Kidney tubule cell (primary cell): ENCODE data around the gene TK2.
A peak's percentile ranks its signal among the peaks of the same experiment; 100 is the strongest.
"Not testable (repeated sequence)": the region's sequence is repeated elsewhere in the genome, so short reads cannot be mapped to it uniquely, and the experiment has no call there.

Experiments used
- DNase-seq: peaks from one replicate; pipeline ENCODE4 v3.0.0-alpha.2; 2018; ENCODE audit warnings: low spot score

TK2 gene

DNA sequence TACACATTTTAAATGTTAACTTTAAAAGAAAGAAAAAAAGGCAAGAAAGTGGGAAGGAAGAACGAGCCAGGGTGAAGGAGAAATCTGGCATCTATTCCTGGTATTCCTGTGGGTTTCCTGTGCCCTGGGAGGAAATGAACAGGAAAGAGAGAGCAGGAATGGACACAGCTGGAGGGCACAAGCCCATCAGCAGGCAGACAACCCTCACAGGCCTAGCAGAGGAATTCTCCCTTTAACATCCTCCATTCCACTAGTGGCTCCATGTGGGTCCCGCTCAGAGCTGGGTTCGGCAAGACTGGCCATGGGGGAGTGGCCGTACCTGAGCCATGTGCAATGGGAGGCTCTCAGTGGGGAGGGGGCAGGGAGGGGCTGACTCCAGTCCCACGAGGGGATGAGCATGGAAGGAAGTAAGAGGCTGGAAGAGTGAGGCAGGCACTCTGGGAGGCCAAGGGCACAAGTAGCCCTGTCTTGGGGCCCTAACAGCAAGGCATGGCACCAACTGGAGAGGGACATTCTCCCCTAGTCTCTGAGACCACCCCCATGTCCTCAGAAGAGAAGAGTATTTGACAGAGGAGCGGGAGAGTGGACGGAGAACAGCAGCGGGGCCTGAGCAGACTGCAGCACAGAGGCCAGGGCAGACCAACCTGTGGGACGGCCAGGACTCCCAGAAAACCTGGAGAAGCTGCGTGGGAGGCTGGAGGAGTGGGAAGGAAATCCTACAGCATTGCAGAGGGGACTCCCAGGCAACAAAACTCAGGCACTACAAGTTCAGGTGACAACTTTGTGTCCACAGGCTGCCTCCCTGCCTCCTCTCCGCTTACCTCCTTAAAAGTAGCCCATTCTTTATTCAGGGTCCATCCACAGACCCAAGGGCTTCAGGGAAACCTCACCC is 30.2 kb downstream of the TK2 start:
- no peak for DNase-seq

GRCh38 chr16:66517586-66518263 is 32.2 kb downstream of the TK2 start:
- no peak for DNase-seq

DNA sequence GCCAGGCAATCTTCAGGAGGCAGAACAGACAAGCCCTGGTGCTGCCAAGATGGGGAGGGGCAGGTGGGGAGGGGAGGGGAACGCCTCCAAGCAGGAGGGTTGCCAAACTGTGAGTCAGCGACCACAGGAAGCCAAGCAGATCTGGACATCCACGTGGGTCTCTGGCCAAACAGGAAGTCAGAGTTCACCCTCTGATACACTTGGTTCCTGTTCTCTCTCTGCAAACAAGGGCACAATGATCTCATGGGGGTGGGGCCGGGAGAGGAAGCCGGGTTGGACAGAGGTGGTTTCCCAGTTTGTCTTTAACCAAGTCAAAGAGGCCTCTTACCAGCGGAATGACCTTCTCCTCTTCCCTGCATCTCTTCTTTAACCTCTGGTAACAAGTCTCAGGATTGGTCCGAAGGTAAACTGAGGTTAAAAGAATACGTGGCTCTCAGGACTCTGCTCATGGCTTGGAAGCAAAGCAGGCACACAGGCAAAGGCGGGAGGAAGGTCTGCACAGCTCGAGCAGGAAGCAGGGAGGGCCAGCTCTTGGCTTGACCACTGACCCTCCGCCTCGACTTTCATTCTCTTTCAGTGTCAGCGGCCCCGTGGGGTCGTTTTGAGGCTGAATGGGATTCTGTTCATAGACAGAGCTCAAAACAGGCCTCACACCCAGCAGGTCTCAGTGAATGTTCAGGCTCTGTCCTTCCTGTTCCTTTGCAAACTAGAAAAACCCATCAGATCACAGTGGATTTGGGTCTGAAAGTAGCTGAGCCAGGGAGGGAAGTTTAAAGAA is 32.9 kb downstream of the TK2 start:
- peak; percentile 100 for DNase-seq

DNA sequence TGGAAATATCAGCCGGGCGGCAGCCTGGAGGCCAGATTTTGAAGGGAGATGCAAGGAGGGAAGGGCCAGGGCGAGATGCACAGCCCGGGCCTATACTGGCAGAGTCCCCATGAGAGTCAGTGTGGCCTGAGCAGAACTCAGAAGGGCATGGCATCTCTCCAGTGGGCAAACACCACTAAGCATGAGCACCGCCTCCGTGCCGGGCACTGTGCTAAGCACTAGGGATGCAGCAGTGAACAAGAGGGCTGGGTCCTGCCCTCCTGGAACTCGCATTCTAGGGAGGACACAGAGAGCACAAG is 33.5 kb downstream of the TK2 start:
- no peak for DNase-seq

DNA sequence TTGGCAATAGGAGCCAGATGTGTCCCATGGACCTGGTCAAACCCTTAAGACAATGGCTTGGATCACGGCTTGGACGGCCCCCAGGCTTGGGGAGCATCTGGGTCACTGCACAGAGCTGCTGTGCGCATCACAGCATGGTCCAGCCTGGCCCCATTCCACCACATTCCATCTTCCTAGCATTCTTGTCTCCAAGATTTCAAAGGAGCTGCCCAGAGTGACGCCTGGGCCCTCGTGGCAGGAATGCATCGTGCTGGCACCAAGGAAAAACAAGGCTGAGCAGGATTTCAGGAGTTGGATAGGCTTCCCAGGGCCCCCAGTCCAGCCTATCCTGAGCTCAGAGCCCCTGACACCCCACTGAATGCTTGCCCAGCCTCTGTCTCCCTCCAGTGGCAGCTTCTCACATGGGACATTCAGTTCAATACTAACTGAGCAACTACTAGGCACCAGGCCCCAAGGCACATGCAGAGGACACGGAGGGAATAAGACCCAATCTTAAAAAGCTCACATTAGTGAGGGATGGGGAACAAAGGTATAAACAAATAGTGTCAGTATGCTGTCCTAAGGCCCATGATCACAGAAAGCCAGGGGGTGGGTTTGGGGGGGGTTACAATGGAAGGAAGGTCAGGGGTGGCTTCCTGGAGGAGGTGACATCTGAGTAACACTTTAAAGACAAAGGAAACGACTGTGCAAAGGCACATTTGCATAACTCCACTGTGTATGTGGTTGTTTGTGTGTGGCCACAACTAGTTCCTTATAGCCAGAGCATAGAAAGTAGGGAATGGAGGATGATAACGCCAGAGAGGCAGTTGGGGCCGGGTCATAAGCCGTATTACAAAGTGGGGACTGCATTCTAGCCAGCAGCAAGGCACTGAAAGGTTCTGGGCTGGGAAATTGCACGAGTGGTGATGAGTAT is 34.1 kb downstream of the TK2 start:
- peak; percentile 89 for DNase-seq

GRCh38 chr16:66514980-66515595 is 34.8 kb downstream of the TK2 start:
- DNase-seq: not testable (repeated sequence)

DNA sequence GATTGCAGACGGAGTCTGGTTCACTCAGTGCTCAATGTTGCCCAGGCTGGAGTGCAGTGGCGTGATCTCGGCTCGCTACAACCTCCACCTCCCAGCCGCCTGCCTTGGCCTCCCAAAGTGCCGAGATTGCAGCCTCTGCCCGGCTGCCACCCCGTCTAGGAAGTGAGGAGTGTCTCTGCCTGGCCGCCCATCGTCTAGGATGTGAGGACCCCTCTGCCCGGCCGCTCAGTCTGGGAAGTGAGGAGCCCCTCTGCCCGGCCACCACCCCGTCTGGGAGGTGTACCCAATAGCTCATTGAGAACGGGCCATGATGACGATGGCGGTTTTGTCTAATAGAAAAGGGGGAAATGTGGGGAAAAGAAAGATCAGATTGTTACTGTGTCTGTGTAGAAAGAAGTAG is 35.5 kb downstream of the TK2 start:
- DNase-seq: not testable (repeated sequence)

GRCh38 chr16:66513111-66513723 is 36.7 kb downstream of the TK2 start:
- DNase-seq: peak; percentile 97

DNA sequence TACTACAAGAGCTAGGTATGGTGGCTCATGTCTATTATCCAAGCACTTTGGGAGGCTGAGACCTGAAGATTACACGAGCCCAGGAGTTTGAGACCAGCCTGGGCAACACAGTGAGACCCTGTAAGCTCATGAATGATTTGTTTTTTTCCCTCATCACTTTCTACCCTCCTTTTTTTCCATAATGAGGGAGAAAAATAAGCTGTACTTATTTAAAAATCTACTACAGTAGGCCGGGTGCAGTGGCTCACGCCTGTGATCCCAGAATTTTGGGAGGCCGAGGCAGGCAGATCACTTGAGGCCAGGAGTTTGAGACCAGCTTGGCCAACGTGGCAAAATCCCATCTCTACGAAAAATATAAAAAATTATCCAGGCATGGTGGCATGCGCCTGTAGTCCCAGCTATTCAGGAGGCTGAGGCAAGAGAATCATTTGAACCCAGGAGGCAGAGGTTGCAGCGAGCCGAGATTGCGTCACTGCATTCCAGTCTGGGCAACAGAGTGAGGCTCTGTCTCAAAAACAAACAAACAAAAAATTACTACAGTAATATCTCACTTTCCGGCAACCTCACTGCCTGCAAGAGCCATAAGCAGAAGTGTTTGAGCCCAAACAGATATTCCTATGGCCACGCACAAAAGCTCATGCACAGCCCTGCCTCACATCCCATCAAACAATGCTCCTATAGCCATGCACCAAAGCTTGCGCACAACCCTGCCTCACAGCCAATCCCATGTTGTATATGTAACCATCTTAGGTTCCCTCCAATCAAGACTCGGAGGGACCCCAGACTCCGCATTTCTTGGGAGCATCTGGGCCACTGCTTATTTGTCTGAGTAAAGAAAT is 37.4 kb downstream of the TK2 start:
- peak; percentile 42 for DNase-seq

- peak; percentile 99 for DNase-seq
Observed at GRCh38 chr16:66511602-66512271, 38.2 kb downstream of the TK2 start.

GRCh38 chr16:66510711-66511601 is 39.0 kb downstream of the TK2 start:
- DNase-seq: peak; percentile 68

DNA sequence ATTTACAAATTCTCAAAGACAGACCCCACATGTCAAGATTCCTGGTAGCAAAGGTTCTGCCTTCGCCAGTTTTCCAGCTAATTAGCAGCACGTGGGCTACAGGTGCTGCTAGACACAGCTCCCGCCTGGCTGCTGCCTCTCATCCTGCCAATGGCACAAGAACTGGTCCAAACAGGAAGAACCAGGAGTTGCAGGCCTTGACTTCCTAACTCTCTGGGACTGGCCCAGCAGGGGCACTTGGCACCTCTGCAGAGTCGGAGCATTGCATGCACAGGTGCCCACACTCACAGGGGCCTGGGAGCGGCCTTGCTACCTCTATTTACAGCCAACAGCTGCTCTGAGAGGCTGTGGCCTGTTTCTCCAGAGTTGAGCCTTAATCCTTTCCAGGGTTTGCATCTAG is 39.6 kb downstream of the TK2 start:
- DNase-seq: no peak

DNA sequence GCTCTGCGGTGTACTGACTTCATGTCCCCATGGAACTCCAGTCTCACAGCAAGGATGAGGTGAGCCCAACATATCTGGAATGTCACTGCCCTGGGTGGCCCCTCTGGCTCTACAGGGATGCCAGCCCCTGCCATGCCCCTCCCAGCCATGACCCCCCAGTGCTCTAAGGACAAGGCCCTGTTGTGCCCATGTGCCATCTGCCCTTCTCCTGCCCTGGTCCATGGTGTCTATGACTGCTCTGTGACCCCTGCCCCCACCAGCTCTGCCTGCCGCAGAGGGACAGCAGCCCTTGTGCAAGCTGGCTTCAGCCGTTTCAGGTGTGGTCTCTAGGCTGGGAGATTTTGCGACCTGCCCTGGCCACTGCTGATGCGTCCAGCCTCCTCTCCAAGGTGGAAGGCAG is 40.3 kb downstream of the TK2 start:
- DNase-seq: no peak

DNA sequence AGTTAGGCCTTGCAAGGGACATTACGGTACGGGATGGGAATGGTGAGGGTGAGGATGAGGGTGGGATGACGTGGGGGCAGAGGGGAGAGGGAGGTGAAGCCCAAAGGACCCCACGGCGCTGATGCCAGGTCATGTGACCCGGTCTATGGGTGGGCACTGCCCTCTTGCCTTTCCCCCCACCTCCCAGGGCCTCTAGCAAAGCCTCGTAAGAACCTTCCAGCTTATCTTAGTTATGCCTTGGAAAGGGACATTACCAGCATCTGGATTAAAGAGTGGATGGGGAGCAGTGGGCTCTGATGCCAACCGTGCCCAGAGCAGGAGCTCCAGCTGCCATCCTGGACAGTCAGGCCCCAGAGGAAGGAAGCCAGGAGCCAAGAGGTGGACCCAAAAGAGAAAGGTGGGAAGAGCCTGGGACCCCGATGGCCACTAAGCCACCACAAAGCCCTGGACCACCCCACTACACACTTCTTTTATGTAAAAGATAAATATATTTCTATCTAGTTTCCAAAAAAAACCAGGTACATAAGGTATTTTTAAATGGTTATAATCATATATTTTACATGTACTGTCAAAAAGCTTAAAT is 40.9 kb downstream of the TK2 start:
- no peak for DNase-seq

- peak; percentile 99 for DNase-seq
Observed at GRCh38 chr16:66508248-66508913, 41.5 kb downstream of the TK2 start.

- DNase-seq: peak; percentile 79
Observed at GRCh38 chr16:66507731-66508239, 42.1 kb downstream of the TK2 start.

DNA sequence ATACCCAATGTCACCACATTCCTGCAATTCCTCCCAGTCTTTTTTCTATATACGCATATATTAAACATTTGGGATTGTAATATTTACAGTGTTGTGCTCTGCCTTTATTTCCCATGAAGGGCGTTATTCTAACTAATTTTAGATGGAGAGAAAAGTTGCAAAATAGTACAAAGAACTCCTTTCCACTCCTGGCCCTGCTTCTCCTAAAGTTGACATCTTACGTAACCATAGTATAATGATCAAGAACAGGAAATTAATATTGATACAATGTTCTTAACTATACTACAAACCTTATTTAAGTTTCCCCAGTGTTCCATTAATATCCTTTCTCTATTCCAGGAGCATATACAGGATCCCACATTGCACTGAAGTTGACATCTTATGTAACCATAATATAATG is 46.3 kb downstream of the TK2 start:
- DNase-seq: no peak
